ENCODE data around the gene C1orf167.

- TF ChIP-seq CTCF (IDR thresholded peaks at IDR 0.05 in 4 of 5, conservative IDR thresholded peaks at IDR 0.05 in 1 of 5) (no peak), POLR2A (IDR thresholded peaks at IDR 0.05) (no peak)
Observed at GRCh38 chr1:11779715-11780379, 17.9 kb downstream of the C1orf167 start.

All from gastrocnemius medialis (tissue), 4 donors.